Renal cortex interstitium (tissue), 11 donors: ENCODE measurements around the gene FBXO5. TPM values are rescaled to one million over a fixed set of nuclear protein-coding genes. Genes with fewer than 3 reads are reported as not detected.
"Not testable (repeated sequence)": the region's sequence is repeated elsewhere in the genome, so short reads cannot be mapped to it uniquely, and the experiment has no call there.

Experiments
- DNase-seq, 11 donors: peaks; one replicate each; pipeline ENCODE4 v3.0.0-alpha.2; 2013; ENCODE audit warnings: low read depth in 9 of 11, low spot score in 4 of 11; ENCODE audit errors: extremely low read depth in 1 of 11
- polyA plus RNA-seq, 3 donors: library from polyadenylated mRNA; unstranded; fragments of 120-200 nt; gene quantifications; one replicate each; pipeline ENCODE4 v1.2.1, GENCODE V29; 2013; ENCODE audit not compliant: insufficient read length in 3 of 3

FBXO5 gene
- polyA plus RNA-seq, 3 donors, result 27.6 to 39.5 (median 35.9) TPM

- DNase-seq, result no peak
These were observed 13.0 kb downstream of the FBXO5 start for GRCh38 chr6:152969688-152970418.

DNA sequence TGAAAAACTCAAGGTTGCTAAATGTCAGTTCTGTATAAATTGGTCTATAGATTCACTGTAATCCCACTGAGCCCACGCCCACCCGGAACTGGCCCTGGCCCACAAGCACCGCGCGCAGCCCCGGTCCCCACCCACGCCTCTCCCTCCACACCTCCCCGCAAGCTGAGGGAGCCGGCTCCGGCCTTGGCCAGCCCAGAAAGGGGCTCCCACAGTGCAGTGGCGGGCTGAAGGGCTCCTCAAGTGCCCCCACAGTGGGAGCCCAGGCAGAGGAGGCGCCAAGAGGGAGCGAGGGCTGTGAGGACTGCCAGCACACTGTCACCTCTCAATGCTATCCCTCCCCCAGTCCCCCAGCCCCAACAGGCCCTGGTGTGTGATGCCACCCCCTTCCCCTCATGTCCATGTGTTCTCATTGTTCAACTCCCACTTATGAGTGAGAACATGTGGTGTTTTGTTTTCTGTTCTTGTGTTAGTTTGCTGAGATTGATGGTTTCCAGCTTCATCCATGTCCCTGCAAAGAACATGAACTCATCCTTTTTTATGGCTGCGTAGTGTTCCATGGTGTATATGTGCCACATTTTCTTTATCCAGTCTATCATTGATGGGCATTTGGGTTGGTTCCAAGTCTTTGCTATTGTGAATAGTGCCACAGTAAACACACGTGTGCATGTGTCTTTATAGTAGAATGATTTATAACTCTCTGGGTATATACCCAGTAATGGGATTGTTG is 16.5 kb downstream of the FBXO5 start:
- DNase-seq, result not testable (repeated sequence)

GRCh38 chr6:152959333-152959732 is 23.5 kb downstream of the FBXO5 start:
- no peak for DNase-seq

GRCh38 chr6:152957796-152958195 is 25.0 kb downstream of the FBXO5 start:
- no peak for DNase-seq

GRCh38 chr6:152954443-152954842 is 28.4 kb downstream of the FBXO5 start:
- DNase-seq, result no peak

GRCh38 chr6:152952866-152953509 is 29.9 kb downstream of the FBXO5 start:
- DNase-seq, result peak in 5 of 11 donors; percentile 2 to 9 (median 5)

DNA sequence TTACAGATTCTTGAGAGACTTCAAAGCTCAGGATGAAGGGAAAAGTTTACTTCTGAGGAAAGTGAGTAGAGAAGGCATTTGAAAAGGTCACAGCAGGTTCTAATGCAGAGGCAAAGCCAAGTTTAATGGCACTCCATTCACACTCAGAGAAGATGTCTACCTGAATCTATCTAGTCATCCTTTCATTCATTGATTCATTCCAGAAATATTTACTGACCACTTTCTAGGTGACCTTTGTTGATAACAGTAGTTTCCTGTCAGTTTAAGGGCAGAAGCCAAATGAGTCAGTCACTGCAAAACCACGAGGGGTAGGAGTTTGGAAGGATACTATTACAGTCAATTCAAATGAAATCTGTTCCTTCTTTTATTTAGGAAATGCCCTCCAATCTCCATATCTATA is 30.8 kb downstream of the FBXO5 start:
- DNase-seq, result no peak

DNA sequence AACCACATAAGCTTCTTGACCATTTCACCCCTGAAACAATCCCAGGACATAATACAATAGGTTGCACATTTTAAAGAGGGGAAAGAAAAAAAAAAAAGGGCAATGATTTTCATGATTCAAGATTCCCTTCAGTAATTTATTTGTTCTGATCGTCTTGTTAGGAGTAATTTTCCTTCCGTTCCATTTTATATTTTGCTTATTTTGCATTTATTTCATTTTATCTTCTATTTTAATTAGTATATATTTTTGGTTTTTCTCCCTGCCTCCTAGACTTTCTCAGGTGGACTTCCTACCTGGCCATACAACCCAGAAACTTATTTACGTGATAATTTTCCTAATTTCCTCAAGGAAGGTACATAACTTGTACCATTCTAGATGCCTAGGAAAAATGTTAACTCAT is 32.6 kb downstream of the FBXO5 start:
- DNase-seq, result no peak

DNA sequence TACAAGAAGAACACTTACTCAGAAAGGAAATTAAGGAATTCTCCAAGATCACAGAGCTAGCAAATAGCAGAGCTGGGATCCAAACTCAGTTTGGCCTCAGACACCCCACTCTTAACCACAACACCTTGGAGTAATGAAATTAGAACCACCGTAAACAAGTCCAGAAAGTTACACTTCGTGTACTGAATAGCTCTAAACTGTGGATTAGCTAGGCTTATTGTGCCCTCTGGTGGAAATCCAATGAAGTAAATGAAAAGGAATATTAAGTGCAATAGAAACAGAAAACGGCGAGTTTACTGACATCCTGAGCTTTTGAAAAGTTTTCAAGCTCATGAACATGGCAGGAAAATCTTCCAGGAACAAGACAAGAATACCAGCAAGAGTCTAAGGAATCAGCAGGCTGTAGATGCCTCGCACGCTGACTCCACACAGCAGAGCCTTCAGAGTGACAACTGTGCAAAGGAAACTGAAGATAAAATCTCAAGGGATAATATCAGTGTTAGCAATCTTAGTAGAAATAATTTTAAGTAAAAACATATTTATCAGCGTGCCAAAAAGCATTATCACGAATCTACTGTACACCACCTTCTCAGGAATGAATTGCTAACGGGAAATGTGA is 34.6 kb downstream of the FBXO5 start:
- peak in 10 of 11 donors; percentile 4 to 43 (median 25) for DNase-seq

- no peak for DNase-seq
These were observed 35.8 kb downstream of the FBXO5 start for GRCh38 chr6:152946995-152947394.

DNA sequence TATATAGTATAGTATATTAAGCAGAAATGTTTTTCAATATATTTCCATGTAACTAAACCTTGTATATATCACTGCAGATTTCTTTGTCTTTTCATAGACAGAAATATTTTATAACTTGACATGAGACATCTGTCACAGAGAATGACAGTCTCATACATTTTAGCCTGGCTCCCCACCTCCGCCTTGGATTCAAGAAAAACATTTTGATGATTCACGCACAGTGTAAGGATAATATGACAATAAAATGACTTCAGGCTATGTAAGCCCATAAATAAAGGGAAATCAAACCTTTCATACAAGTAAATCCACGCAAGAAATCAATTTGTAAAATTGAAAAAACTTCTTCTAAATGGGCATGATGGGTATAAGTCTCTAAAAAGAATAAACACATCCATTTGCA is 36.4 kb downstream of the FBXO5 start:
- DNase-seq, result no peak

DNA sequence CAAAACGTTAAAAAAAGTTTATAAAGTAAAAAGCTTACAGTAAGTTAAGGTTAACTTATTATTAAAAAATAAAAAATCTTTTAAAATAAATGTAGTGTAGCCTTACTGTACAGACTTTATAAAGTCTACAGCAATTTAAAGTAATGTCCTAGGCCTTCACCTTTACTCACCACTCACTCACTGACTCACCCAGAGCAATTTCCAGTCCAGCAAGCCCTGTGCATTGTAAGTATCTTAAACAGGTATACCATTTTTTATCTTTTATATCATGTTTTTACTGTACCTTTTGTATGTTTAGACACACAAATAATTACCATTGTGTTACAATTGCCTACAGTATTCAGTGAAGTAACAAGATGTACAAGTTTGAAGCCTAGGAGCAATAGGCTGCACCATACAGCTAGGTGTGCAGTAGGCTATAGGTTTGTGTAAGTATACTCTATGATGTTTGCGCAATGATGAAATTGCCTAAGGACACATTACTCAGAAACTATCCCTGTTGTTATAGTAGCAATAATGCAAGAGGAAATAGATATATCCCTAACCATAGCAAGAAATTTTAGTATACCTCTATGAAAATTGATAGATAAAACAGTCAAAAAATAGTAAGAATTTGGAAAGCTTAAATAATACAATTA is 39.5 kb downstream of the FBXO5 start:
- DNase-seq, result no peak

DNA sequence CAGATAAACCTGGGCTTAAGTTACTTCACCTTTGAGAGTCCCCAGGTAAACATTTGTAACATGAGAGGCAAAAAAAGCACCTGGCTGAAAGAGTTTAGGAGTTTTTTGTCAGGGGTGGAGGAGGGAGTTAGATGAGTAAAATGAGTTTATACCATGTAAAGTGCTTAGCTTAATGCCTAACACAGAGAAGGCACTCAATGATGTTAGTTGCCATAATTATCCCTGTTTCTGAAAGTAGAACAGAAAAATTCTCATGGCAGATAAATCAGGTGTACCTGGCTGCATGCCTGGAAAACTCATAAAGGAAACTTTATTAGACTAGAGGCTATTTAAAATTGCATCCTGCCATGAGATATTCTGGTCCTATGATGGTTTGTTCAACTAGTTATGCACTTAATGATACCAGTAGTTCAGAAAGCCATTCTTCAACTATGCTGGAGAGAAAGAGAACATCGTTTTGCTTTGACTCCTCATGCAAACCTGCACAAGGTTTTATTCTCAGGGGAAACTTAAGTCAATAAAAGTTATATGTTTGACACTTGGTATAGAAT is 40.4 kb downstream of the FBXO5 start:
- no peak for DNase-seq

DNA sequence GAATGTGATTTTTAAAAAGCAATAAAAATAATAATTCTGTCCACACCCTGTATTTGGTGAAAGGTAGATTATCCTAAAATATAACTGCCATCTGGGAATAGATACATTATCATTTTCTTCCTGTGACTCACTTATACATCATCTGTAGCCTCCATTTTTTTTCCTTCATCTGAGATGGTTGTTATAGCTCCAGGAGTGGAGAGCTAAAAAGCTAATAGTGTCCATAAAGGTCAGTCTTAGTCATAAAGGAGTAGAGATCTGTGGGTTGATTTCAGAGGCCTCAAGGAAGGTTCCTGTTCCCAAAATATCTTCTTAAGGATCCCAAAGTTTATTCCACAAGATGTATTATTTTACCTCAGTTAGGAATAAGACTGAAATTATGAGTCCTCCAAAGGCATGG is 41.1 kb downstream of the FBXO5 start:
- DNase-seq, result no peak

GRCh38 chr6:152932865-152933264 is 50.0 kb downstream of the FBXO5 start:
- no peak for DNase-seq

DNA sequence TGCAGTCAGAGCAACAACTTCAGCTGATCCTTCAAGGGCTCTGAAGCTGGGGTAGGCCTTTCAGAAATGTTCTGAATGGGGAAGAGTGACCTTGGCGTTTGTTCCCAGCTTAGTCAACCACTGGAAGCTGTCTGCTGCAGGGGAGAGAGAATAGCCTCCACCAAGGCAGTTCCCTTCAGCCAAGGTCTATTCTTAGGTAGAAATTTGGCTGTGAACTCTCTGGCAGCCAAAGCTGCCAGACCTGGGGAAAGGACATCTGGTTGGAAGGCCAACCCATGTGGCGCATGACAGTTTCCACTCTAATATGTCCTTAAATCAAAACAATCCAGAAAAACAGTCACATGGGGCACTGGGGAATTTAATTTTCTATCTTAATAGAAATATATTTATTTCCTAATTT is 60.1 kb downstream of the FBXO5 start:
- no peak for DNase-seq
